Measurements from ENCODE around the gene FIGNL1. TPM values are rescaled to one million over a fixed set of nuclear protein-coding genes. Genes with fewer than 3 reads are reported as not detected.

FIGNL1 gene
- total and polyA plus RNA-seq, 2 of the 4 experiments (the other 2 are of a cell fraction) = 8.2 to 27.1 TPM

- H3K4me1 ChIP-seq (ENCODE audit: control insufficient read depth, insufficient read depth, low read length) = no peaks in the 10 kb centered on the region
- no peak overlapping the region for H3K9ac ChIP-seq (ENCODE audit: low read depth, low read length)
- no peak overlapping the region for H2AFZ ChIP-seq (replicated peaks; ENCODE audit: low read length, poor library complexity)
- no peak overlapping the region for H2AK9ac ChIP-seq (replicated peaks; ENCODE audit: low read depth, low read length, poor library complexity)
- H3K4me2 ChIP-seq (ENCODE audit: low read depth, low read length) = no peak overlapping the region
- ChIA-PET CTCF (no interaction called here), POLR2A (ENCODE audit: unreplicated experiment) (no interaction called here)
- no peak overlapping the region for H3K18ac ChIP-seq (ENCODE audit: low read depth, low read length)
- DNase-seq (no peak), ATAC-seq (ENCODE audit: low read depth) (no peak)
- H3K27me3 ChIP-seq (ENCODE audit: control insufficient read depth, insufficient read depth, low read length) = peaks cover 18% of the 10 kb centered on the region
- no peak overlapping the region for H2BK20ac ChIP-seq (ENCODE audit: low read depth, low read length)
- in situ Hi-C loops (cut with MboI; ENCODE audit: low sequenced_read_pairs) (loop anchor here (25.0 kb wide), 1 partner anchor 215 kb away; no protein-coding TSS in a partner anchor), intact Hi-C loops (cut with micrococcal nuclease) (no loop called here), dilution Hi-C loops (cut with HindIII; ENCODE audit: low sequenced_read_pairs, unreplicated experiment) (no loop called here)
- 35% methylated on average over 2 of the region's 7 CpGs; no CpG with 5 or more reads in 1 of the 2 experiments for WGBS, 2 experiments (ENCODE audit: extremely low coverage in 2 of 2, insufficient read length in 1 of 2)
- H3K27ac ChIP-seq (ENCODE audit: insufficient read depth, low read length) = no peak overlapping the region
- H2AK5ac ChIP-seq (ENCODE audit: low read depth, low read length) = no peak overlapping the region
- H3K23ac ChIP-seq (ENCODE audit: low read depth, low read length) = no peak overlapping the region
- H4K8ac ChIP-seq (ENCODE audit: low read depth in 2 of 2, low read length in 2 of 2) = no peak overlapping the region
- BruUV-seq (replicated peaks) = no TSS peak
- no peak overlapping the region for H4K91ac ChIP-seq (ENCODE audit: insufficient read depth, low read depth, low read length)
- H2BK120ac ChIP-seq (ENCODE audit: low read depth, low read length) = no peak overlapping the region
- H2BK15ac ChIP-seq (ENCODE audit: low read depth, low read length) = no peak overlapping the region
- H3K14ac ChIP-seq (replicated peaks; ENCODE audit: low read depth, low read length) = no peak overlapping the region
- no peak overlapping the region for H3K4me3 ChIP-seq (ENCODE audit: insufficient read depth, low read depth, low read length)
- H3K79me1 ChIP-seq (ENCODE audit: low read depth in 1 of 2, low read length in 2 of 2) = no peaks in the 10 kb centered on the region
- H3K56ac ChIP-seq (ENCODE audit: extremely low read depth, insufficient read depth, low read length) = no peak overlapping the region
- no peak overlapping the region for H2BK5ac ChIP-seq (ENCODE audit: low read depth, low read length, poor library complexity, severe bottlenecking)
- H3K9me1 ChIP-seq (ENCODE audit: insufficient read depth, low read length) = no peaks in the 10 kb centered on the region
- no peaks in the 10 kb centered on the region for H4K20me1 ChIP-seq (ENCODE audit: insufficient read depth, low read length)
- no peak overlapping the region for H4K5ac ChIP-seq (ENCODE audit: low read depth, low read length)
- H3K4ac ChIP-seq (ENCODE audit: low read depth, low read length) = no peak overlapping the region
- H3K36me3 ChIP-seq (ENCODE audit: control insufficient read depth, insufficient read depth, low read length) = no peaks in the 10 kb centered on the region
- H3K9me3 ChIP-seq (ENCODE audit: control insufficient read depth, insufficient read depth, low read length) = no peaks in the 10 kb centered on the region
- TF ChIP-seq NFE2L2 (IDR thresholded peaks at IDR 0.05; ENCODE audit: low read depth, low read length) (no peak), CTCF (conservative IDR thresholded peaks at IDR 0.05; ENCODE audit: low read depth, low read length) (no peak), CHD1 (IDR thresholded peaks at IDR 0.05; ENCODE audit: low read depth, low read length) (no peak), RCOR1 (IDR thresholded peaks at IDR 0.05; ENCODE audit: insufficient replicate concordance, low read length) (no peak), CEBPB (IDR thresholded peaks at IDR 0.05; ENCODE audit: low read depth, low read length) (no peak), MAFK (IDR thresholded peaks at IDR 0.05; ENCODE audit: low read depth, low read length) (no peak), POLR2A (IDR thresholded peaks at IDR 0.05; ENCODE audit: low read depth, low read length) (no peak), SMC3 (IDR thresholded peaks at IDR 0.05; ENCODE audit: low read depth, low read length) (no peak), RAD21 (IDR thresholded peaks at IDR 0.05; ENCODE audit: low read length) (no peak), FOS (IDR thresholded peaks at IDR 0.05; ENCODE audit: low read depth, low read length) (no peak), ELK1 (IDR thresholded peaks at IDR 0.05; ENCODE audit: borderline replicate concordance, low read depth, low read length) (no peak), MXI1 (IDR thresholded peaks at IDR 0.05; ENCODE audit: borderline replicate concordance, low read depth, low read length) (no peak), USF2 (IDR thresholded peaks at IDR 0.05; ENCODE audit: low read depth, low read length) (no peak), BHLHE40 (IDR thresholded peaks at IDR 0.05; ENCODE audit: low read depth, low read length) (no peak), MAZ (IDR thresholded peaks at IDR 0.05; ENCODE audit: borderline replicate concordance, low read depth, low read length) (no peak), RFX5 (IDR thresholded peaks at IDR 0.05; ENCODE audit: low read depth, low read length) (no peak)
Measured at GRCh38 chr7:50472427-50472826, 22.3 kb upstream of the FIGNL1 start.
